ENCODE measurements around the gene FAM53C.

DNA sequence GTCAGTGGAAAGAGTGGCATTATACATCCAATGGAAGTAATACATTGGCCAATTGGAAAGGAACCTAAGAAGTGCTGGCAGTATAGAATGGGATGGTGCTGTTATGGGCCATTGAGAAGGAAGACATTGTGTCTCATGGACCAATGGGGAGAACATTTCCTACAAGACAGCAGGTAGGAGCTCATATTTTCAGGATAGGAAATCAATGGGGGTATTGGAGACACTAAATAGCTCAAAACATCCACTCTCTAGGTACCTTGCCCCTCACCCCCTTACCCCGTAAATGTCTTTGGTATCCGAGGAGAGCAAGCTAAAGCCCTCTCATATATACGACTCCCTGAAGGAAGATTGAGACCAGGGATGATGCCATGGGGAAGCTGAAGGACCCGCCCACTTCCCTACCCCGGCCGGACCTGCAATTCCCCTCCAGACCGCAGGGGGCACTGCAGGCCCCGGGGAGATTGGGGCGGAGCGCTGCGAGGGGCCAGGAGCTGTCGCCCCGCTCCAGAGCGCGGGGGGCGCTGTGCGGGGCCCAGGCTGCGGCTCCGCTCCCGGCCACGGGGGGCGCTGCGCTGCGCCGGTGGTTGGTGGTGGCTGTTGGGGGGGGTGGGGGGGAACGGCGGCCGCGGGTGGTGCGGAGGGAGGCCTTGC lies 14.1 kb downstream of the FAM53C start, which contains the start of gene KDM3B:
- TF ChIP-seq, protein P1, sequence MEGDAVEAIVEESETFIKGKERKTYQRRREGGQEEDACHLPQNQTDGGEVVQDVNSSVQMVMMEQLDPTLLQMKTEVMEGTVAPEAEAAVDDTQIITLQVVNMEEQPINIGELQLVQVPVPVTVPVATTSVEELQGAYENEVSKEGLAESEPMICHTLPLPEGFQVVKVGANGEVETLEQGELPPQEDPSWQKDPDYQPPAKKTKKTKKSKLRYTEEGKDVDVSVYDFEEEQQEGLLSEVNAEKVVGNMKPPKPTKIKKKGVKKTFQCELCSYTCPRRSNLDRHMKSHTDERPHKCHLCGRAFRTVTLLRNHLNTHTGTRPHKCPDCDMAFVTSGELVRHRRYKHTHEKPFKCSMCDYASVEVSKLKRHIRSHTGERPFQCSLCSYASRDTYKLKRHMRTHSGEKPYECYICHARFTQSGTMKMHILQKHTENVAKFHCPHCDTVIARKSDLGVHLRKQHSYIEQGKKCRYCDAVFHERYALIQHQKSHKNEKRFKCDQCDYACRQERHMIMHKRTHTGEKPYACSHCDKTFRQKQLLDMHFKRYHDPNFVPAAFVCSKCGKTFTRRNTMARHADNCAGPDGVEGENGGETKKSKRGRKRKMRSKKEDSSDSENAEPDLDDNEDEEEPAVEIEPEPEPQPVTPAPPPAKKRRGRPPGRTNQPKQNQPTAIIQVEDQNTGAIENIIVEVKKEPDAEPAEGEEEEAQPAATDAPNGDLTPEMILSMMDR (optimal IDR thresholded peaks at IDR 0.05 in 1 of 3, IDR thresholded peaks at IDR 0.05 in 1 of 3, conservative IDR thresholded peaks at IDR 0.05 in 1 of 3; ENCODE audit: extremely low read depth in 1 of 3, insufficient read depth in 2 of 3, low read length in 3 of 3), result peak; percentile 96 to 99 (median 97)
- no peak for TF ChIP-seq EZH2 (IDR thresholded peaks at IDR 0.05; ENCODE audit: low read length)
